HL-60 (cell line): ENCODE results near the gene MVD.
A peak's percentile ranks its signal among the peaks of the same experiment; 100 is the strongest.

Experiments
- DNase-seq, 2 experiments: peaks; one replicate each; pipeline ENCODE4 v3.0.0-alpha.2; 2010 to 2020; ENCODE audit warnings: low read depth in 1 of 2, low spot score in 1 of 2
- H3K27ac ChIP-seq: fragments of 250-450 bp; sonication (Bioruptor Pico); replicated peaks from 2 replicates; pipeline ENCODE4 v1.5.1; 2020; ENCODE audit warnings: mild to moderate bottlenecking, moderate library complexity
- H3K27me3 ChIP-seq: fragments of 250-450 bp; sonication (Bioruptor Pico); 2 replicates; pipeline ENCODE4 v1.5.1; 2021; ENCODE audit warnings: mild to moderate bottlenecking, moderate library complexity; ENCODE audit not compliant: insufficient read depth, poor library complexity, severe bottlenecking
- H3K4me3 ChIP-seq: replicated peaks from 2 replicates; pipeline ENCODE4 v1.5.1; 2011; ENCODE audit warnings: mild to moderate bottlenecking, control low read depth, low read length; ENCODE audit not compliant: insufficient read depth
- CTCF ChIP-seq: IDR thresholded peaks from one replicate; pipeline ENCODE4 v1.5.1; 2011; ENCODE audit warnings: low read length, control low read depth, inconsistent platforms; ENCODE audit not compliant: insufficient read depth
- GABPA ChIP-seq: IDR thresholded peaks from 2 replicates; pipeline ENCODE4 v1.6.1; 2012; ENCODE audit warnings: low read depth
- POLR2AphosphoS5 ChIP-seq: IDR thresholded peaks from 2 replicates; pipeline ENCODE4 v1.6.1; 2012; ENCODE audit warnings: low read depth
- REST ChIP-seq: IDR thresholded peaks from 2 replicates; pipeline ENCODE4 v1.6.1; 2012; ENCODE audit warnings: low read depth; ENCODE audit not compliant: insufficient replicate concordance
- SPI1 ChIP-seq: IDR thresholded peaks from 2 replicates; pipeline ENCODE4 v1.6.1; 2012; ENCODE audit warnings: low read depth, mild to moderate bottlenecking, borderline replicate concordance

Gene MVD

GRCh38 chr16:88650749-88651275 lies 12.1 kb downstream of the MVD start, which contains the start of gene CYBA:
TSS of gene CYBA (minus strand) at chr16:88651053. CDS start at chr16:88651013, 40 bp downstream.
- Histone ChIP-seq H3K4me3 (peak within 1 kb of the TSS; percentile 77), H3K27me3 (no peaks in the 10 kb centered on the region), H3K27ac (peak within 1 kb of the TSS; percentile 98)
- DNase-seq = peak; percentile 67 to 71
- TF ChIP-seq REST (no peak), SPI1 (no peak; the same call in 1 of the 2 replicates), CTCF (no peak), POLR2AphosphoS5 (peak; percentile 64; the same call in 1 of the 2 replicates), GABPA (no peak)

- H3K27ac ChIP-seq = peak overlapping the region; percentile 98
- TF ChIP-seq POLR2AphosphoS5 (0 out of 2 replicates have a peak, but pooled peaks have one; percentile 20), SPI1 (peak; percentile 24; the same call in 1 of the 2 replicates), CTCF (no peak), GABPA (no peak), REST (no peak)
- no peaks in the 10 kb centered on the region for H3K27me3 ChIP-seq
- DNase-seq = peak in 1 of 2 experiments; percentile 53
- peak overlapping the region; percentile 77 for H3K4me3 ChIP-seq
These were observed 12.8 kb downstream of the MVD start for GRCh38 chr16:88649924-88650748.

- peak overlapping the region; percentile 98 for H3K27ac ChIP-seq
- peak overlapping the region; percentile 77 for H3K4me3 ChIP-seq
- 0 out of 2 replicates have a peak, but pooled peaks have one; percentile 35 for TF ChIP-seq POLR2AphosphoS5
- no peak for TF ChIP-seq CTCF
- no peaks in the 10 kb centered on the region for H3K27me3 ChIP-seq
- DNase-seq = peak in 1 of 2 experiments; percentile 31
These were observed 13.5 kb downstream of the MVD start for GRCh38 chr16:88649195-88649923.
